ENCODE measurements around the gene GPX5. TPM values are rescaled to one million over a fixed set of nuclear protein-coding genes. Genes with fewer than 3 reads are reported as not detected.
"Not testable (repeated sequence)": the region's sequence is repeated elsewhere in the genome, so short reads cannot be mapped to it uniquely, and the experiment has no call there.

GPX5 gene
- total RNA-seq, 2 donors from 2014 or later: not detected

- Mint-ChIP-seq H3K27me3 (ENCODE audit: low read depth) (peaks cover 29% of the 10 kb centered on the region), H3K27ac (no peak overlapping the region), H3K4me3 (no peak overlapping the region), H3K4me1 (ENCODE audit: low read depth) (peaks cover 5% of the 10 kb centered on the region), H3K36me3 (ENCODE audit: insufficient read depth in 2 of 2) (no peaks in the 10 kb centered on the region), H3K9me3 (no peaks in the 10 kb centered on the region)
- no peak for ATAC-seq (replicated peaks in 1 of 2)
- no peak for DNase-seq
These were observed 5.9 kb downstream of the GPX5 start for GRCh38 chr6:28531479-28532128.

- peaks cover 24% of the 10 kb centered on the region for H3K4me1 Mint-ChIP-seq (ENCODE audit: low read depth)
- DNase-seq (no peak), ATAC-seq (replicated peaks in 1 of 2) (no peak)
- H3K27me3 Mint-ChIP-seq (ENCODE audit: low read depth): peaks cover 32% of the 10 kb centered on the region
- no peak overlapping the region for H3K27ac Mint-ChIP-seq
- H3K4me3 Mint-ChIP-seq: no peak overlapping the region
- H3K36me3 Mint-ChIP-seq (ENCODE audit: insufficient read depth in 2 of 2): no peaks in the 10 kb centered on the region
- H3K9me3 Mint-ChIP-seq: no peaks in the 10 kb centered on the region
These were observed 8.6 kb downstream of the GPX5 start for GRCh38 chr6:28534306-28534705.

- peaks cover 32% of the 10 kb centered on the region for H3K27me3 Mint-ChIP-seq (ENCODE audit: low read depth)
These were observed 9.2 kb downstream of the GPX5 start for GRCh38 chr6:28534875-28535274.

GRCh38 chr6:28537065-28537464, 11.4 kb downstream of the GPX5 start:
- peak overlapping the region; percentile 64 to 85 for H3K4me3 Mint-ChIP-seq
- peaks cover 0 to under 1% of the 10 kb centered on the region in 2 donors for H3K36me3 Mint-ChIP-seq (ENCODE audit: insufficient read depth in 2 of 2)
- ATAC-seq (replicated peaks in 1 of 2) (peak in 1 of 2 donors; percentile 10), DNase-seq (peak; percentile 3)
- H3K27me3 Mint-ChIP-seq (ENCODE audit: low read depth): peaks cover 42% of the 10 kb centered on the region
- H3K4me1 Mint-ChIP-seq (ENCODE audit: low read depth): peaks cover 39% of the 10 kb centered on the region
- H3K27ac Mint-ChIP-seq: peak overlapping the region; percentile 97
- no peaks in the 10 kb centered on the region for H3K9me3 Mint-ChIP-seq

More at GRCh38 chr6:28534875-28535274, 9.2 kb downstream of the GPX5 start:
- Mint-ChIP-seq H3K36me3 (ENCODE audit: insufficient read depth in 2 of 2) (no peaks in the 10 kb centered on the region), H3K9me3 (no peaks in the 10 kb centered on the region), H3K27ac (no peak overlapping the region), H3K4me3 (no peak overlapping the region), H3K4me1 (ENCODE audit: low read depth) (peaks cover 24% of the 10 kb centered on the region)
- DNase-seq (no peak), ATAC-seq (replicated peaks in 1 of 2) (no peak)

- DNase-seq (peak; percentile 42 to 53), ATAC-seq (replicated peaks in 1 of 2) (peak; percentile 88 to 95)
- H3K4me3 Mint-ChIP-seq: peak overlapping the region; percentile 64 to 85
- H3K27me3 Mint-ChIP-seq (ENCODE audit: low read depth): peaks cover 48% of the 10 kb centered on the region
- peaks cover 44% of the 10 kb centered on the region for H3K4me1 Mint-ChIP-seq (ENCODE audit: low read depth)
- H3K36me3 Mint-ChIP-seq (ENCODE audit: insufficient read depth in 2 of 2): peaks cover 0 to 4% of the 10 kb centered on the region in 2 donors
- H3K27ac Mint-ChIP-seq: peak overlapping the region; percentile 97
- H3K9me3 Mint-ChIP-seq: no peaks in the 10 kb centered on the region
These were observed 11.9 kb downstream of the GPX5 start for GRCh38 chr6:28537509-28538140.

- H3K4me3 Mint-ChIP-seq: peak overlapping the region; percentile 82 to 91
- peaks cover 4% of the 10 kb centered on the region in 2 donors for H3K36me3 Mint-ChIP-seq (ENCODE audit: insufficient read depth in 2 of 2)
- ATAC-seq (replicated peaks in 1 of 2) (no peak), DNase-seq (no peak)
- H3K9me3 Mint-ChIP-seq: no peaks in the 10 kb centered on the region
- H3K27ac Mint-ChIP-seq: peak overlapping the region; percentile 99
- peaks cover 56% of the 10 kb centered on the region for H3K4me1 Mint-ChIP-seq (ENCODE audit: low read depth)
- H3K27me3 Mint-ChIP-seq (ENCODE audit: low read depth): peaks cover 57% of the 10 kb centered on the region
These were observed 16.3 kb downstream of the GPX5 start for GRCh38 chr6:28541996-28542395.

- H3K4me1 Mint-ChIP-seq (ENCODE audit: low read depth): peaks cover 49% of the 10 kb centered on the region
- peak; percentile 75 to 77 for DNase-seq
- ATAC-seq (replicated peaks in 1 of 2): peak; percentile 78 to 82
- H3K27ac Mint-ChIP-seq: peak overlapping the region; percentile 99
- H3K9me3 Mint-ChIP-seq: no peaks in the 10 kb centered on the region
- peaks cover 4% of the 10 kb centered on the region in 2 donors for H3K36me3 Mint-ChIP-seq (ENCODE audit: insufficient read depth in 2 of 2)
- peaks cover 62% of the 10 kb centered on the region for H3K27me3 Mint-ChIP-seq (ENCODE audit: low read depth)
- H3K4me3 Mint-ChIP-seq: peak overlapping the region; percentile 82 to 91
These were observed 17.0 kb downstream of the GPX5 start for GRCh38 chr6:28542440-28543296.

- H3K27ac Mint-ChIP-seq: peak overlapping the region; percentile 99
- peaks cover 41% of the 10 kb centered on the region for H3K4me1 Mint-ChIP-seq (ENCODE audit: low read depth)
- H3K9me3 Mint-ChIP-seq: no peaks in the 10 kb centered on the region
- peaks cover 64% of the 10 kb centered on the region for H3K27me3 Mint-ChIP-seq (ENCODE audit: low read depth)
- DNase-seq (peak; percentile 35 to 47), ATAC-seq (replicated peaks in 1 of 2) (peak; percentile 33 to 38)
- H3K4me3 Mint-ChIP-seq: peak overlapping the region; percentile 82 to 91
- peaks cover 4% of the 10 kb centered on the region in 2 donors for H3K36me3 Mint-ChIP-seq (ENCODE audit: insufficient read depth in 2 of 2)
These were observed 18.2 kb downstream of the GPX5 start for GRCh38 chr6:28543651-28544610.

- H3K4me3 Mint-ChIP-seq: no peak overlapping the region
- no peak overlapping the region for H3K27ac Mint-ChIP-seq
- H3K36me3 Mint-ChIP-seq (ENCODE audit: insufficient read depth in 2 of 2): peaks cover 4% of the 10 kb centered on the region in 2 donors
- H3K27me3 Mint-ChIP-seq (ENCODE audit: low read depth): peaks cover 64% of the 10 kb centered on the region
- no peak for DNase-seq
- no peaks in the 10 kb centered on the region for H3K9me3 Mint-ChIP-seq
- H3K4me1 Mint-ChIP-seq (ENCODE audit: low read depth): peaks cover 37% of the 10 kb centered on the region
- ATAC-seq (replicated peaks in 1 of 2): no peak
These were observed 20.3 kb downstream of the GPX5 start for GRCh38 chr6:28545955-28546354.

- H3K27ac Mint-ChIP-seq; H3K36me3 Mint-ChIP-seq (ENCODE audit: insufficient read depth in 2 of 2); ATAC-seq (replicated peaks in 1 of 2); H3K9me3 Mint-ChIP-seq; DNase-seq; H3K4me3 Mint-ChIP-seq: not testable (repeated sequence)
- Mint-ChIP-seq H3K4me1 (ENCODE audit: low read depth) (peaks cover 27% of the 10 kb centered on the region), H3K27me3 (ENCODE audit: low read depth) (peaks cover 54% of the 10 kb centered on the region)
These were observed 21.3 kb downstream of the GPX5 start for GRCh38 chr6:28547003-28547402.

GRCh38 chr6:28551891-28552666, 26.4 kb downstream of the GPX5 start:
- Mint-ChIP-seq H3K27me3 (ENCODE audit: low read depth) (peaks cover 60% of the 10 kb centered on the region), H3K27ac (no peak overlapping the region)

More at GRCh38 chr6:28551891-28552666, 26.4 kb downstream of the GPX5 start:
- peaks cover 7% of the 10 kb centered on the region for H3K4me1 Mint-ChIP-seq (ENCODE audit: low read depth)
- H3K4me3 Mint-ChIP-seq: no peak overlapping the region
- no peak for DNase-seq
- H3K9me3 Mint-ChIP-seq: no peaks in the 10 kb centered on the region
- no peak for ATAC-seq (replicated peaks in 1 of 2)
- no peaks in the 10 kb centered on the region for H3K36me3 Mint-ChIP-seq (ENCODE audit: insufficient read depth in 2 of 2)

Data from activated T-cell treated with anti-CD3 and anti-CD28 coated beads, Interleukin-2, amount 50 U/mL, for 72 hours (primary cell).